ENCODE results near the gene CERS6. TPM values are rescaled to one million over a fixed set of nuclear protein-coding genes. Genes with fewer than 3 reads are reported as not detected.

CERS6 gene
- total RNA-seq, 1 donor from 2014 or later, result 17.7 TPM

DNA sequence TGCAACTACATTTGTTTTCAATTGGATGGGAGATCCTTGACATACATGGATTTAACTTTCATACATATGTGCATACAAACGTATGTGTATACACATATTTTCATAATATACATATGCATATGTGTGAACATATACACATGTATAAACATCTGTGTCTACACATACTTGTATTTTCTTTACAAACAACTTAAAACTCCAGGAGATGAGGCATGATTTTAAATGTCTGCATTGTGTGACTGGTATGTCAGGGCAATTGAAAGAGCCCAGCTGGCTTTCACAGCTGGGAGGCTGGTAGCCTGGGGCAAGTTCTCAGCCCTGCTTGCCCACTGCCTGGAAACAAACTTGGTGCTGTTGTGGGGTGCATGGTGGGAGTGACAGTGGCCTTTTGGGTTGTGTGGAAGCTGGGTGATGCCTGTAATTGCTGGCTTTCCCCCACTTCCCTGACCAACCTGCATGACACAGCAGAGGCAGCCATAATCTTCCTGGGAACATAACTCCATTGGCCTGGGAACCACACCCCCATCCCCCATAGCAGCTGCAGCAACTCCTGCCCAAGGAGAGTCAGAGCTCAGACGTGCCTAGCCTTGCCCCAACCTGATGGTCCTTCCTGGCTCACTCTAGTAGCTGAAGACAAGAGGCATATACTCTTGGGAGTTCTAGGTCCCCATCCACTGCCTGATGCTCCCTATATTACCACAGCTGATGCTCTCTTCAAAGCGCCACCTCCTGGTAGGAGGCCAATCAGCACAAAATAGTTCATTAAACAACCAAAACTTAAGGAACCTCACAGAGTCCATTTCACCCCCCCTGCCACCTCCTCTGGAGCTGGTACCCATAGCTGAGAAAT, 158.3 kb downstream of the CERS6 start:
- no peak for DNase-seq (ENCODE audit: low read depth)
- no peaks in the 10 kb centered on the region for H3K27me3 ChIP-seq (ENCODE audit: control insufficient read depth, insufficient read depth, low read length)

GRCh38 chr2:168620554-168620953, 164.5 kb downstream of the CERS6 start:
- DNase-seq (ENCODE audit: low read depth), result no peak
- TF ChIP-seq, protein P1, sequence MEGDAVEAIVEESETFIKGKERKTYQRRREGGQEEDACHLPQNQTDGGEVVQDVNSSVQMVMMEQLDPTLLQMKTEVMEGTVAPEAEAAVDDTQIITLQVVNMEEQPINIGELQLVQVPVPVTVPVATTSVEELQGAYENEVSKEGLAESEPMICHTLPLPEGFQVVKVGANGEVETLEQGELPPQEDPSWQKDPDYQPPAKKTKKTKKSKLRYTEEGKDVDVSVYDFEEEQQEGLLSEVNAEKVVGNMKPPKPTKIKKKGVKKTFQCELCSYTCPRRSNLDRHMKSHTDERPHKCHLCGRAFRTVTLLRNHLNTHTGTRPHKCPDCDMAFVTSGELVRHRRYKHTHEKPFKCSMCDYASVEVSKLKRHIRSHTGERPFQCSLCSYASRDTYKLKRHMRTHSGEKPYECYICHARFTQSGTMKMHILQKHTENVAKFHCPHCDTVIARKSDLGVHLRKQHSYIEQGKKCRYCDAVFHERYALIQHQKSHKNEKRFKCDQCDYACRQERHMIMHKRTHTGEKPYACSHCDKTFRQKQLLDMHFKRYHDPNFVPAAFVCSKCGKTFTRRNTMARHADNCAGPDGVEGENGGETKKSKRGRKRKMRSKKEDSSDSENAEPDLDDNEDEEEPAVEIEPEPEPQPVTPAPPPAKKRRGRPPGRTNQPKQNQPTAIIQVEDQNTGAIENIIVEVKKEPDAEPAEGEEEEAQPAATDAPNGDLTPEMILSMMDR (IDR thresholded peaks at IDR 0.05; ENCODE audit: insufficient read depth, low read length, poor library complexity, severe bottlenecking), result no peak
- Histone ChIP-seq H3K36me3 (ENCODE audit: control insufficient read depth, insufficient read depth, low read length) (no peaks in the 10 kb centered on the region), H3K27me3 (ENCODE audit: control insufficient read depth, insufficient read depth, low read length) (no peaks in the 10 kb centered on the region), H3K4me3 (ENCODE audit: low read depth, low read length) (no peak overlapping the region)

More for the DNA sequence above, 158.3 kb downstream of the CERS6 start:
- H3K36me3 ChIP-seq (ENCODE audit: control insufficient read depth, insufficient read depth, low read length), result no peaks in the 10 kb centered on the region
- TF ChIP-seq, protein P1 (IDR thresholded peaks at IDR 0.05; ENCODE audit: insufficient read depth, low read length, poor library complexity, severe bottlenecking), result no peak
- H3K4me3 ChIP-seq (ENCODE audit: low read depth, low read length), result no peak overlapping the region

GRCh38 chr2:168622559-168622958, 166.5 kb downstream of the CERS6 start:
- DNase-seq (ENCODE audit: low read depth), result peak; percentile 44
- Histone ChIP-seq H3K27me3 (ENCODE audit: control insufficient read depth, insufficient read depth, low read length) (no peaks in the 10 kb centered on the region), H3K36me3 (ENCODE audit: control insufficient read depth, insufficient read depth, low read length) (no peaks in the 10 kb centered on the region), H3K4me3 (ENCODE audit: low read depth, low read length) (no peak overlapping the region)
- TF ChIP-seq, protein P1 (IDR thresholded peaks at IDR 0.05; ENCODE audit: insufficient read depth, low read length, poor library complexity, severe bottlenecking), result no peak

DNA sequence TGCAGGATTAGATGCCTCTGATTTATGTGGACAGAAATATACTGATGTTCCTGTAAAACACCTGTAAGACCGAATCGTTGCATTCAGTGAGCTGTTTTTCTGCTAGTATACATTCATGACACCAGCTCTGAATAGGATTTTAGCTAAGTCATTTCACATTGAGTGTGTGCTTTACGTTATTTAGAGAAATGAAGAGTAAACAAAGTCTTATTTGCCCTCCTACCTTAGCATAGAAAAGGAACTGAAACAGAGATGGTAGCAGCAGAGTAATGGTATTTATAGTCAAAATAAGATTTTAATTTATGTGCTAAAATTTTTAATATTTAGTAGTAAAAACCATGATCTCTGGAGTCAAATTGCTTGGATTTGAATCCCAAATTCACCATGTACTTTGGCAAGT, 168.0 kb downstream of the CERS6 start:
- TF ChIP-seq, protein P1 (IDR thresholded peaks at IDR 0.05; ENCODE audit: insufficient read depth, low read length, poor library complexity, severe bottlenecking), result no peak
- DNase-seq (ENCODE audit: low read depth), result no peak
- Histone ChIP-seq H3K27me3 (ENCODE audit: control insufficient read depth, insufficient read depth, low read length) (no peaks in the 10 kb centered on the region), H3K36me3 (ENCODE audit: control insufficient read depth, insufficient read depth, low read length) (no peaks in the 10 kb centered on the region), H3K4me3 (ENCODE audit: low read depth, low read length) (no peak overlapping the region)

GRCh38 chr2:168626096-168626495, 170.0 kb downstream of the CERS6 start:
- Histone ChIP-seq H3K36me3 (ENCODE audit: control insufficient read depth, insufficient read depth, low read length) (no peaks in the 10 kb centered on the region), H3K27me3 (ENCODE audit: control insufficient read depth, insufficient read depth, low read length) (no peaks in the 10 kb centered on the region), H3K4me3 (ENCODE audit: low read depth, low read length) (no peak overlapping the region)
- TF ChIP-seq, protein P1 (IDR thresholded peaks at IDR 0.05; ENCODE audit: insufficient read depth, low read length, poor library complexity, severe bottlenecking), result no peak
- DNase-seq (ENCODE audit: low read depth), result no peak

- TF ChIP-seq, protein P1 (IDR thresholded peaks at IDR 0.05; ENCODE audit: insufficient read depth, low read length, poor library complexity, severe bottlenecking), result no peak
- DNase-seq (ENCODE audit: low read depth), result no peak
- no peaks in the 10 kb centered on the region for H3K27me3 ChIP-seq (ENCODE audit: control insufficient read depth, insufficient read depth, low read length)
- H3K4me3 ChIP-seq (ENCODE audit: low read depth, low read length), result no peak overlapping the region
- no peaks in the 10 kb centered on the region for H3K36me3 ChIP-seq (ENCODE audit: control insufficient read depth, insufficient read depth, low read length)
These were observed 170.6 kb downstream of the CERS6 start for GRCh38 chr2:168626647-168627046.
